Type B pancreatic cell (in vitro differentiated cells): ENCODE results near the gene KIRREL3. TPM values are rescaled to one million over a fixed set of nuclear protein-coding genes. Genes with fewer than 3 reads are reported as not detected.

ENCODE experiments used
- DNase-seq: peaks from one replicate; pipeline ENCODE4 v3.0.0; 2021; ENCODE audit warnings: mixed read lengths; ENCODE audit not compliant: unreplicated experiment; ENCODE audit errors: extremely low spot score
- H3K27ac Mint-ChIP-seq: 2 replicates; pipeline ENCODE4 v1.8.0; 2021; ENCODE audit warnings: mild to moderate bottlenecking, mixed read lengths
- H3K27me3 Mint-ChIP-seq: 2 replicates; pipeline ENCODE4 v1.8.0; 2021; ENCODE audit warnings: mixed read lengths
- H3K36me3 Mint-ChIP-seq: 2 replicates; pipeline ENCODE4 v1.8.0; 2021; ENCODE audit warnings: mixed read lengths
- H3K4me1 Mint-ChIP-seq: one replicate; pipeline ENCODE4 v1.8.0; 2021; ENCODE audit warnings: mixed read lengths; ENCODE audit not compliant: unreplicated experiment
- H3K4me3 Mint-ChIP-seq: 2 replicates; pipeline ENCODE4 v1.8.0; 2021; ENCODE audit warnings: mild to moderate bottlenecking, mixed read lengths
- H3K9me3 Mint-ChIP-seq: 2 replicates; pipeline ENCODE4 v1.8.0; 2021; ENCODE audit warnings: mixed read lengths
- total RNA-seq: library from RNA; stranded (reverse); gene quantifications from 2 replicates; pipeline ENCODE4 v1.2.1, GENCODE V29; 2021; ENCODE audit warnings: low replicate concordance
- TF ChIP-seq, protein P1 (sequence below): fragments of 200-600 bp; sonication (generic); conservative IDR thresholded peaks from 2 replicates; pipeline ENCODE4 v1.5.0; 2021; ENCODE audit warnings: antibody characterized with exemption, mild to moderate bottlenecking

Gene KIRREL3
- total RNA-seq, 1 donor from 2014 or later, result 4.1 TPM

DNA sequence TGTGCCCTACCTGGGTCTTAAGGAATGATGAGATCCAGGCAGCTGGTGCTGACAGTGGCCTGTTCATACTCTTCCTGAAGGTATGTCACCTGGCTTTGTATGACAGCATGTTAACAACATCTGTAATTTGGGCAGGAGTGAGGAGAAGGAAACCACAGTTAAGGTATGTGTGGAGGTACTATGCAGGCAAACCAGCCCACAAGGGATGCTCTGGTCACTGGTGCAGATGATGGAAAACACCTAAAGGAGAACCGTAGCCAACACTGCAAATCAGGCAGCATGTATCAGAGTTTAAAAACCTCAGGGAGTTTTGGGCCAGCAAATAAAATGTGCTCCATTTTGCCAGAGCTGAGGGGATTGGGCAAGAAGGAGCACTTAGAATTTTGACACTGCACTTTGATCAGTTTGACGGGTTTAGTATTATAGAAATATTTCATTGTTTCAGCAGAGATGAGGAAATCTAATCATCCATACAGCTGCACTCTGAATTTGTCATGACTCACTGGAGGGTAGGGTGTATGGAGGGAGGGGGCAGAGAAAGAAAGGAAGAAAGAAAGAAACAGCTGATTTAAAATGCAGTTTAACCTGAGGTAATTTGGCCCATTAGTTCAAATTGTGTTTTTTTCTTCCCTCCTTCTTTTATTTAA lies 260.9 kb downstream of the KIRREL3 start:
- Mint-ChIP-seq H3K9me3 (no peaks in the 10 kb centered on the region), H3K27me3 (peaks cover 19% of the 10 kb centered on the region), H3K36me3 (no peaks in the 10 kb centered on the region), H3K4me3 (no peak overlapping the region), H3K27ac (no peak overlapping the region), H3K4me1 (peaks cover 42% of the 10 kb centered on the region)
- TF ChIP-seq, protein P1, sequence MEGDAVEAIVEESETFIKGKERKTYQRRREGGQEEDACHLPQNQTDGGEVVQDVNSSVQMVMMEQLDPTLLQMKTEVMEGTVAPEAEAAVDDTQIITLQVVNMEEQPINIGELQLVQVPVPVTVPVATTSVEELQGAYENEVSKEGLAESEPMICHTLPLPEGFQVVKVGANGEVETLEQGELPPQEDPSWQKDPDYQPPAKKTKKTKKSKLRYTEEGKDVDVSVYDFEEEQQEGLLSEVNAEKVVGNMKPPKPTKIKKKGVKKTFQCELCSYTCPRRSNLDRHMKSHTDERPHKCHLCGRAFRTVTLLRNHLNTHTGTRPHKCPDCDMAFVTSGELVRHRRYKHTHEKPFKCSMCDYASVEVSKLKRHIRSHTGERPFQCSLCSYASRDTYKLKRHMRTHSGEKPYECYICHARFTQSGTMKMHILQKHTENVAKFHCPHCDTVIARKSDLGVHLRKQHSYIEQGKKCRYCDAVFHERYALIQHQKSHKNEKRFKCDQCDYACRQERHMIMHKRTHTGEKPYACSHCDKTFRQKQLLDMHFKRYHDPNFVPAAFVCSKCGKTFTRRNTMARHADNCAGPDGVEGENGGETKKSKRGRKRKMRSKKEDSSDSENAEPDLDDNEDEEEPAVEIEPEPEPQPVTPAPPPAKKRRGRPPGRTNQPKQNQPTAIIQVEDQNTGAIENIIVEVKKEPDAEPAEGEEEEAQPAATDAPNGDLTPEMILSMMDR, result no peak
- no peak for DNase-seq

DNA sequence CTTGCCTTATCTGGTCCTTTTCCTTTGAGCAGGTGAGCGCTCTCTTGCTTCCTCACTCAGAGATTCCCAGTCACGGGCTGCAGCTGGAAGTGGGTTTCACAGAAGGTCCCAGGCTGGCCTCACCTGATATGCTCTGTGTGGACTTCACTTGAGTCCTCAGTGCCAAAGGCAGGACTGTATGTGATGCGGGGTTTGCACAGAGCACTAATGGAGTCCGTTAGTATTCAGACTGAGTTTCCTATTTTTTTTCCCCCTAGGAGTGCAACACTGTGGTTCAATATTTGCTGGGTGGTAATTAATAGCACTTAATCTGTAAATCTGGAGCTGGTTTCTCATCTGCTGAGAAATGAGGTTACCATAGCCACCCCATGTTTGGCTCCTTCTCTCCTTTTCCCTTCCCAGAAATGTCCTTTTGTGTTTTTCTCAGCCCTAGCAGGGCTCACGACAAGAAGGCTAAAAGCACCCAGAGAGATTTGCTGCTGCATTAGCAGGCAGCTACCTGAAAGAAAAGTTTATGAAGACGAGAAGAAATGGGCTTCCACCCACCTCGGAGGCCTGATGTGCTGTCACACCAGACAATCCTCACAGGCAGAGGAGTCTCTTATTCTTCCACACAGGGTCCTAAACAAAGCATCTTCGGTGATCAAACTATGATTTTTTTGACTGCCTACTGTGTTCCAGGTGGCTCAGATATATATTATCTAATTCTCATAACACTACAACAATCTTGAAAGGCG lies 262.1 kb downstream of the KIRREL3 start:
- Mint-ChIP-seq H3K27ac (no peak overlapping the region), H3K4me3 (no peak overlapping the region), H3K36me3 (no peaks in the 10 kb centered on the region), H3K9me3 (no peaks in the 10 kb centered on the region), H3K4me1 (peaks cover 40% of the 10 kb centered on the region), H3K27me3 (peaks cover 19% of the 10 kb centered on the region)
- TF ChIP-seq, protein P1, result no peak
- no peak for DNase-seq

DNA sequence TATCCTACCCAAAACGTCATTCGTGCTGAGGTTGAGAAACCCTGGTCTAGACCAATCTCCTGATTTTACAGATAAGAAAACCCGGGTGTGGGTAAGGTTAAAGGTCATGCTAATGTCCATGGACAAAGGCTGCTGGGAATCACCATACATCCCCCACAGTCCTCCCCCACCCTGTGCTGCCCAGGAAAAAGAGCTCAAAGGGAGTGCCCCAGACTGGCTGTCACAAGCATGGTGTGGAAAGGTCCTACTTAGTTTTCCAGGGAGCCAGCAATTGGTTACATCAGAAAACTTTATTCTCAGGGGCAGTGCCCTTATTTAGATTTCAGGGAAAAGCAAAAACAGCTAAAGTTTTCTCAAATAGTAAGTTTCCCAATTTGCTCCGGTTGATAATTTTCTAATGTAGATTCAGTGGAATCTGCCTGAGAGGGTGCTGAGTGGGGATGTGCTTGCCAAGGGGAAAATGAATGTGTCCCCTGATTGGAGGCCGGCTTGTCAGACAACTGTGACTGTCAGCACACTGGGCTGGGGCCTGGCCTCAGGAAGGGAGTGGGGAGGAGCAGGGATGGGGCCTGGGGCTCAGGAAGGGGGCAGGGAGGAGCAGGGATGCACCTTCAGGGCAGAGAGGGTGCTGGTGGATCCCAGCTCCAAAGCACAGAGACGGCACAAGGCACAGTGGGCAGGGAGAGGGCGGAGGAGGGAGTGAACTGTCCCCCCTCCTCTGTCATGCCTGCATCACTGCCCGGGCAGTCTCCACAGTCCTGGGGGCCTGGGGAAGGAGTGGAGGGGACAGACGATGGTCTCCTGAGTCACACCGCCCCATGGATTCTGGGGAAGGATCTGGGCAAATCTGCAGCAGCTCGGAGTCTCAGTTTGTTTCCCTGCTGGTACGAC lies 263.6 kb downstream of the KIRREL3 start:
- no peak overlapping the region for H3K4me3 Mint-ChIP-seq

DNA sequence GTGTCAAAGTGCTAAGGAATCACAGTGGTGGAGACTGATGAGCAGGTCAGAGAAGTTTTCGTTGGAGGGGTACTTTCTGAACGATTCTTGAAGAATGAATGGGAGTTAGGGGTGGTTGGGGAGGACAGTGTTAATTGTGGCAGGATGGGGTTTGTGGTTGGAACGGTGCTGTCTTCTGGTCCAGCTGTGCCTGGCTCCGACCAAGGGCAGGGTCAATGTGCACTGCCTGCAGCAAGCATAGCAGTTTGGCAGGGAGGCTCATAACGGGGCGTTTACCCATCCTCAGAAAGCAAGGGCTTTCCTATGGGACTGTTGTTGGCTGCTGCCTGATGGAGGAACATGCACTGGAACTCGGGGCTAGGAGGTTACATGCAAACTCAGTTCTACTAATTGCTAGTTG lies 265.8 kb downstream of the KIRREL3 start:
- Mint-ChIP-seq H3K27me3 (peaks cover 16% of the 10 kb centered on the region), H3K36me3 (no peaks in the 10 kb centered on the region), H3K27ac (no peak overlapping the region), H3K9me3 (no peaks in the 10 kb centered on the region), H3K4me3 (no peak overlapping the region), H3K4me1 (peaks cover 35% of the 10 kb centered on the region)
- no peak for DNase-seq
- TF ChIP-seq, protein P1, result no peak

More for the DNA sequence above, 263.6 kb downstream of the KIRREL3 start:
- H3K9me3 Mint-ChIP-seq, result no peaks in the 10 kb centered on the region
- DNase-seq, result no peak
- peaks cover 19% of the 10 kb centered on the region for H3K27me3 Mint-ChIP-seq
- no peaks in the 10 kb centered on the region for H3K36me3 Mint-ChIP-seq
- TF ChIP-seq, protein P1, result no peak
- peaks cover 47% of the 10 kb centered on the region for H3K4me1 Mint-ChIP-seq
- peak overlapping the region; percentile 41 for H3K27ac Mint-ChIP-seq

DNA sequence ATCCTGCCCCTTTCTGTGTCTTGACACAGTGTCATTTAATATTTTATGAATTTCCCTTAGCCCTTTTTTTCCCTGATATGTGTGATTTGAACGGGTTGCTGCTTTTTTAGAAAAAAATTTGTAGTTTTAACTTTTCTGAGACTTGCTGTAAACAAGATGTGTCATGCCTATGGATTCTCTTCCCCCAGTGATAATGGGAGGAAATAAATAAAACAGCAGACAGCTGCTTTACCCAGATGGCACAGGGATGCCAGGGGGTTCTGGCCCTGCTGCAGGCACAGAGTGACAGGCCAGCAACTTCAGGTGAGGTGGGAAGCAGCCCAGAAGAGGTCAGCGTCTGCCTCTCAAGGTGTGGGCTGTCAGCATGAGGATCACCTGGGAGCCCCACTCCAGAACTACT lies 266.9 kb downstream of the KIRREL3 start:
- H3K36me3 Mint-ChIP-seq, result no peaks in the 10 kb centered on the region
- TF ChIP-seq, protein P1, result no peak
- H3K9me3 Mint-ChIP-seq, result no peaks in the 10 kb centered on the region
- no peak overlapping the region for H3K27ac Mint-ChIP-seq
- H3K4me3 Mint-ChIP-seq, result no peak overlapping the region
- peaks cover 29% of the 10 kb centered on the region for H3K4me1 Mint-ChIP-seq
- DNase-seq, result no peak
- peaks cover 11% of the 10 kb centered on the region for H3K27me3 Mint-ChIP-seq
